Measurements from ENCODE around the gene KDM6A.

DNA sequence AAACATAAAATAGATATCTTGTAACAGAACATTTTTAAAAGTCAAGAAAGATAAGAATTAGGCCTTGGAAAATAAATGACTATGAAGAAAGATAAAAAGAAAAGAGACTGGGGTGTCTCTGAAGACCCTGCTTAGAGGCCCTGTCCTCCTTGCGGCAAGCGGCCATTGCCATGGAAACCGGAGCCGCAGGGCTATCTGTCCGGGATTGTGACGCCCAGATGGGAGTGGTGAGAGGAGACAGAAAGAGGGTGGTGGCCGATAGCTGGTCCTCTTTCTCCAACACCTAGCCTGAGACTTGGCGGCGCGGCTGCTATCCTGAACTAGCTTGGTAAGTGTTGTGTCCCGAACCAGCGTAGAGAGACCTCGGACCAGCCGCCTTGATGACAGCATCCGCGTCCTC is 29.2 kb upstream of the KDM6A start, which contains the start of gene DUSP21:
- TF ChIP-seq, protein P1, sequence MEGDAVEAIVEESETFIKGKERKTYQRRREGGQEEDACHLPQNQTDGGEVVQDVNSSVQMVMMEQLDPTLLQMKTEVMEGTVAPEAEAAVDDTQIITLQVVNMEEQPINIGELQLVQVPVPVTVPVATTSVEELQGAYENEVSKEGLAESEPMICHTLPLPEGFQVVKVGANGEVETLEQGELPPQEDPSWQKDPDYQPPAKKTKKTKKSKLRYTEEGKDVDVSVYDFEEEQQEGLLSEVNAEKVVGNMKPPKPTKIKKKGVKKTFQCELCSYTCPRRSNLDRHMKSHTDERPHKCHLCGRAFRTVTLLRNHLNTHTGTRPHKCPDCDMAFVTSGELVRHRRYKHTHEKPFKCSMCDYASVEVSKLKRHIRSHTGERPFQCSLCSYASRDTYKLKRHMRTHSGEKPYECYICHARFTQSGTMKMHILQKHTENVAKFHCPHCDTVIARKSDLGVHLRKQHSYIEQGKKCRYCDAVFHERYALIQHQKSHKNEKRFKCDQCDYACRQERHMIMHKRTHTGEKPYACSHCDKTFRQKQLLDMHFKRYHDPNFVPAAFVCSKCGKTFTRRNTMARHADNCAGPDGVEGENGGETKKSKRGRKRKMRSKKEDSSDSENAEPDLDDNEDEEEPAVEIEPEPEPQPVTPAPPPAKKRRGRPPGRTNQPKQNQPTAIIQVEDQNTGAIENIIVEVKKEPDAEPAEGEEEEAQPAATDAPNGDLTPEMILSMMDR (conservative IDR thresholded peaks at IDR 0.05 in 1 of 2, IDR thresholded peaks at IDR 0.05 in 1 of 2; ENCODE audit: low read depth in 1 of 2, low read length in 2 of 2): no peak
- TF ChIP-seq EZH2 (IDR thresholded peaks at IDR 0.05; ENCODE audit: low read length, missing control alignments): no peak
